HEK293T (cell line): ENCODE measurements around the gene ZMYM2.

Source experiments
- CTCF ChIA-PET: fragments of 350-600 bp; formaldehyde crosslinking; extraction: SDS; loops from one replicate; lab custom pipeline; 2021; ENCODE audit warnings: antibody characterized with exemption, inconsistent platforms; lab: Yijun Ruan, JAX
- POLR2A ChIA-PET: fragments of 350-600 bp; formaldehyde crosslinking; extraction: SDS; loops from one replicate; lab custom pipeline; 2020; ENCODE audit warnings: antibody characterized with exemption, inconsistent platforms; lab: Yijun Ruan, JAX
- DNase-seq: peaks from one replicate; pipeline ENCODE4 v3.0.0; 2012; ENCODE audit warnings: mixed read lengths; ENCODE audit errors: extremely low spot score
- ARNT ChIP-seq: fragments of 450-650 bp; IDR thresholded peaks from 2 replicates; pipeline ENCODE4 v1.6.1; 2017; ENCODE audit warnings: mild to moderate bottlenecking
- BHLHE40 ChIP-seq: fragments of 450-650 bp; IDR thresholded peaks from 2 replicates; pipeline ENCODE4 v1.6.1; 2016; ENCODE audit warnings: mild to moderate bottlenecking, moderate library complexity, borderline replicate concordance
- CTBP1 ChIP-seq: fragments of 450-650 bp; IDR thresholded peaks from 2 replicates; pipeline ENCODE4 v1.6.1; 2016; ENCODE audit warnings: borderline replicate concordance
- ELF4 ChIP-seq: fragments of 450-650 bp; IDR thresholded peaks from 2 replicates; pipeline ENCODE4 v1.6.1; 2017; ENCODE audit warnings: antibody characterized with exemption
- FOXA1 ChIP-seq: fragments of 450-650 bp; IDR thresholded peaks from 2 replicates; pipeline ENCODE4 v1.6.1; 2016; ENCODE audit warnings: mild to moderate bottlenecking
- FOXK2 ChIP-seq: fragments of 450-650 bp; IDR thresholded peaks from 2 replicates; pipeline ENCODE4 v1.6.1; 2016; ENCODE audit warnings: mild to moderate bottlenecking
- FOXM1 ChIP-seq: fragments of 450-650 bp; IDR thresholded peaks from 2 replicates; pipeline ENCODE4 v1.6.1; 2017; ENCODE audit warnings: mild to moderate bottlenecking, borderline replicate concordance
- HDGF ChIP-seq: fragments of 450-650 bp; IDR thresholded peaks from 2 replicates; pipeline ENCODE4 v1.6.1; 2017; ENCODE audit warnings: antibody characterized with exemption, borderline replicate concordance
- L3MBTL2 ChIP-seq: fragments of 450-650 bp; conservative IDR thresholded peaks from 2 replicates; pipeline ENCODE4 v1.6.1; 2016; ENCODE audit warnings: mild to moderate bottlenecking
- LEF1 ChIP-seq: fragments of 450-650 bp; IDR thresholded peaks from 2 replicates; pipeline ENCODE4 v1.6.1; 2017; ENCODE audit warnings: mild to moderate bottlenecking, borderline replicate concordance
- NFRKB ChIP-seq: fragments of 450-650 bp; IDR thresholded peaks from 2 replicates; pipeline ENCODE4 v1.6.1; 2016; ENCODE audit warnings: mild to moderate bottlenecking, moderate library complexity
- PKNOX1 ChIP-seq: fragments of 450-650 bp; IDR thresholded peaks from 2 replicates; pipeline ENCODE4 v1.6.1; 2016
- SP1 ChIP-seq: fragments of 450-650 bp; IDR thresholded peaks from 2 replicates; pipeline ENCODE4 v1.6.1; 2017
- TARDBP ChIP-seq: fragments of 450-650 bp; IDR thresholded peaks from 2 replicates; pipeline ENCODE4 v1.6.1; 2016
- ZNF384 ChIP-seq: fragments of 450-650 bp; IDR thresholded peaks from 2 replicates; pipeline ENCODE4 v1.6.1; 2016

ZMYM2 gene

GRCh38 chr13:20127562-20128458, 169.3 kb downstream of the ZMYM2 start:
- POLR2A ChIA-PET = interaction anchor here (0.6 to 3.0 kb wide), 14 partner anchors 9 to 63 kb away, joined by 3 to 20 read pairs (median 4); partner anchors contain the start of gene GJA3
- TF ChIP-seq FOXK2 (no peak), L3MBTL2 (no peak; the same call in 1 of the 2 replicates), CTBP1 (no peak), ARNT (no peak)
- peak; percentile 46 for DNase-seq

DNA sequence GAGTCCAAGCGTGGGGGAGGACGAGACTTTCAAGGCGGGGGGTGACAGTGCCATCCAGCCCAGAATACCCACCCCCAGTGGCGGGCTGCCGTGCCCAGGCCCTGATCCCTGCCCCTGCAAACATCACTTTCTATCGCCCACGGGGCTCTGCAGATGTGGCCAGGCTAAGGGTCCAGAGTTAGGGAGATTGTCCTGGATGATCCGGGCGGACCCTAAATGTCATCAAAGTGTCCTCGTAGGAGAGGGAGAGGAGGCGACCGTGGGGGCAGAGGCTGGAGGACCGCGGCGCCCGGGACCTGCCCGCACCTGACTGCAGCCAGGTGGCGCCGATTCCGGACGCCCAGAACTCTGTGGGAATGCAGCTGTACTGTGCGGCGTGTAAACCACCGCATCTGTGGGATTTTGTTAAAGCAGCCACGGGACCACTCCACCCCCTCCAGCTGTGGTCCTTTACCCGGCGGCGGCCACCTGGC, 170.0 kb downstream of the ZMYM2 start:
- CTCF ChIA-PET = interaction anchor here (1.3 to 1.9 kb wide), 4 partner anchors 10 to 94 kb away, joined by 4 to 8 read pairs (median 6); partner anchors contain the start of gene GJA3
- no peak for TF ChIP-seq FOXA1
- TF ChIP-seq FOXM1 = no peak
- no peak for TF ChIP-seq NFRKB
- no peak for TF ChIP-seq L3MBTL2
- TF ChIP-seq HDGF = no peak
- no peak for TF ChIP-seq FOXK2
- POLR2A ChIA-PET = interaction anchor here (0.6 to 3.0 kb wide), 11 partner anchors 9 to 62 kb away, joined by 3 to 20 read pairs (median 5); partner anchors contain the start of gene GJA3
- DNase-seq = no peak

More at GRCh38 chr13:20127562-20128458, 169.3 kb downstream of the ZMYM2 start:
- CTCF ChIA-PET = interaction anchor here (1.3 to 1.9 kb wide), 4 partner anchors 9 to 93 kb away, joined by 4 to 8 read pairs (median 6); partner anchors contain the start of gene GJA3

DNA sequence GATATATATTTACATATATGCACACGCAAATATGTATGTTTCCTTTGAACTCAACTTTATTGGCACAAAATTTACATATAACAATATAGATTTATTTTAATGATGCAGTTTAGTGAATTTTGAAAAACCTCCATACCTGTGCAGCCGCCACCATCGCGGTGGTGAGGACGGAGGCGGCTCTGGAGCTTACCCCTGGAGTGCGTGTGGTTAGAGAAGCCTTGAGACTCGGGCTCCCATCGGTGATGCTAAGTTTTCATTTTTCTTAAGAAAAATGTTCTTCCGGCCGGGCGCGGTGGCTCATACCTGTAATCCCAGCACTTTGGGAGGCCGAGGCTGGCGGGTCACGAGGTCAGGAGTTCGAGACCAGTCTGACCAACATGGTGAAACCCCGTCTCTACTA, 170.5 kb downstream of the ZMYM2 start:
- no peak for DNase-seq
- POLR2A ChIA-PET = interaction anchor here (0.6 to 3.0 kb wide), 2 partner anchors 10 to 31 kb away, joined by 4 to 18 read pairs; partner anchors contain the start of gene GJA3
- CTCF ChIA-PET = interaction anchor here (1.9 kb wide), 1 partner anchor 12 kb away, joined by 4 read pairs; no protein-coding TSS in a partner anchor
- TF ChIP-seq HDGF (no peak), L3MBTL2 (no peak), SP1 (no peak), ELF4 (no peak), FOXK2 (no peak), BHLHE40 (no peak)

GRCh38 chr13:20130012-20130411, 171.5 kb downstream of the ZMYM2 start:
- TF ChIP-seq NFRKB = no peak
- TF ChIP-seq ELF4 = no peak
- TF ChIP-seq BHLHE40 = no peak
- no peak for TF ChIP-seq ZNF384
- TF ChIP-seq HDGF = no peak
- no peak for TF ChIP-seq FOXA1
- no peak for TF ChIP-seq FOXK2
- TF ChIP-seq CTBP1 = no peak
- TF ChIP-seq ARNT = no peak
- no peak for TF ChIP-seq FOXM1
- TF ChIP-seq TARDBP = no peak
- no peak for TF ChIP-seq L3MBTL2
- POLR2A ChIA-PET = no interaction called here
- CTCF ChIA-PET = no interaction called here
- DNase-seq = no peak

GRCh38 chr13:20130652-20131051, 172.1 kb downstream of the ZMYM2 start:
- POLR2A ChIA-PET = no interaction called here
- CTCF ChIA-PET = interaction anchor here (0.9 kb wide), 1 partner anchor 34 kb away, joined by 7 read pairs; no protein-coding TSS in a partner anchor
- no peak for DNase-seq
- TF ChIP-seq ELF4 = no peak
- no peak for TF ChIP-seq LEF1

DNA sequence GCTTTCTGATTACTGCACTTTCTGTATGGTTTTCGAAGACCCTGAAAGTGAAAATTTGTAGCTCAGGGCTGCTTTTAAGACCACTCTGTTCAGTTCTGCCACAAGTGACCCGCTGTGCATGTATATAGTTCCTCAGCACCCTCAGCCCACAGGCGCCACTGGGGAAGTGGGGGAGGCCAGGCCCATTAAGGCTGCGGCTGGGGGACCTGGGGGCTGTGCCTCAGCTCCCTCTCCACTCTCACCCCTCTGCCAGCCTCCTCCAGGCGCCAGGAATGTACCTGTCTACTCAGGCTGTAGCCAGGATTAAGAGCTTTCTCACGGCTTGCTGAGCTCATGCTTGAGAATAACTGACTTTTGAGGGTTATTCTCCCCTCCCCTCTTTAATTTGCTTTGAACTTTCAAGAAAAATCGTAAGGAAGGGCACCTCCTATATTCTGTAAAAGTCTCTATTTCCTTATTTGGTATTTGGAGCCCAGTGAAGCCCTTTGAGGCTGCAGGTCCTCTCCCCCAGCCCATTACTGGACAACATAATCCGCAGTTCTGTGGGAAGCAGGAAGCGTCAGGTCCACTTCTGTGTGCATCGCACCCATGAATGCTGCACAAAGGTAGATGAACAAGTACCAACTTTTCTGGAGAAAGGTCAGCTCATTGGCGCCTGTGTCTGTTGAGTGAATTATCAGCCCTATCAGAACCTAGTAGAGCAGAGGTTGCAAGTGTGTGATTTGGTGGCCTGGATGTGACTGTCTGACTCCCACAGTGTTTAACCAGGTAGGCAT, 172.7 kb downstream of the ZMYM2 start:
- no peak for DNase-seq
- ChIA-PET CTCF (interaction anchor here (0.9 kb wide), 1 partner anchor 33 kb away, joined by 7 read pairs; no protein-coding TSS in a partner anchor), POLR2A (no interaction called here)
- TF ChIP-seq L3MBTL2 = no peak
- TF ChIP-seq ZNF384 = no peak
- TF ChIP-seq FOXA1 = no peak
- TF ChIP-seq FOXM1 = no peak
- TF ChIP-seq ARNT = no peak

DNA sequence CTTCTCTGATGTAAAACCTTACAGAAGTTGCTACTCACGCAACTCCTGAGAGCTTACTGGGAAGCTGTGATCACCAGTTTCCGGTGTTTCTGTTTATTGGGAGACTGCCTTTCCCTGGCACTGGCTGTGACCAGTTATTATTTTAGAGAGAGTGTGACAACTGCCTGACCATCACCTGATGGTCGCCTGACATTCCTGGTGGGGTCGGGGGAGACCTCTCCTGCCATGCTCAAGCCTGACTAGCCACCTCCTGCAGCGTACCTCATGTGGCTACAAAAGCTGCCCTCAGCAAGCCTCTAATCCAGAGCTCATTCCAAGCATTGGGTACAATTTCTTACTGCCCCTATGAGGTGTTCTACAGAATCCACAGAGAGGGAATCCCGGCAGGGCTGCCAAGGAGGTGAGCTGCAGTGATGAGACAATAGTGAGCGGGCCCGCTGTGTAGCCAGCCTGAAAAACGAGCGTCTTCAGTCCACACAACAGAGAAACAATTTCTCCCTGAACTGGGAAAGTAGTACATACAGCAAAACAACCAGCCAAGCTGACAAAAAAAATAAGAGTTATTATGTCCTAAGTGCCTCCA, 173.6 kb downstream of the ZMYM2 start:
- CTCF ChIA-PET = no interaction called here
- DNase-seq = no peak
- POLR2A ChIA-PET = no interaction called here
- no peak for TF ChIP-seq L3MBTL2
- TF ChIP-seq PKNOX1 = no peak
- TF ChIP-seq CTBP1 = no peak
